CD14-positive monocyte (primary cell): Measurements from ENCODE around the gene CYP1A1. TPM values are rescaled to one million over a fixed set of nuclear protein-coding genes. Genes with fewer than 3 reads are reported as not detected.
A peak's percentile ranks its signal among the peaks of the same experiment; 100 is the strongest.

Experiments used
- DNase-seq, 3 donors: peaks; one replicate each; pipeline ENCODE4 v3.0.0-alpha.2; 2011 to 2022
- H2AFZ ChIP-seq: 2 replicates; pipeline ENCODE4 v1.6.0; 2012; ENCODE audit warnings: mild to moderate bottlenecking, low read depth, low read length, inconsistent platforms; ENCODE audit not compliant: insufficient read depth, poor library complexity, severe bottlenecking
- H3K27ac ChIP-seq, 2 donors: 1 replicate in 1 of 2; 2 replicates in 1 of 2; pipeline ENCODE4 v1.5.1; 2012 to 2013; ENCODE audit warnings: low read length in 2 of 2, control low read depth in 1 of 2, inconsistent platforms in 1 of 2, low read depth in 1 of 2, mild to moderate bottlenecking in 1 of 2
- H3K27me3 ChIP-seq, 2 donors: one replicate each; pipeline versions ENCODE4 v1.6.0 to v1.6.1; 2011 to 2013; ENCODE audit warnings: low read length in 2 of 2; ENCODE audit not compliant: control insufficient read depth in 2 of 2, insufficient read depth in 2 of 2
- H3K36me3 ChIP-seq, 2 donors: replicated peaks in 1 of 2; 1 replicate in 1 of 2; 2 replicates in 1 of 2; pipeline versions ENCODE4 v1.5.1 to v1.6.1; 2012 to 2013; ENCODE audit warnings: low read length in 2 of 2, control low read depth in 1 of 2, inconsistent platforms in 1 of 2, mild to moderate bottlenecking in 1 of 2; ENCODE audit not compliant: insufficient read depth in 2 of 2, control insufficient read depth in 1 of 2
- H3K4me1 ChIP-seq, 2 donors: 1 replicate in 1 of 2; 2 replicates in 1 of 2; pipeline versions ENCODE4 v1.5.1 to v1.6.1; 2012 to 2013; ENCODE audit warnings: low read length in 2 of 2, control low read depth in 1 of 2, inconsistent platforms in 1 of 2, mild to moderate bottlenecking in 1 of 2, moderate library complexity in 1 of 2; ENCODE audit not compliant: insufficient read depth in 2 of 2, control insufficient read depth in 1 of 2
- H3K4me2 ChIP-seq: replicated peaks from 2 replicates; pipeline ENCODE3; 2012; ENCODE audit warnings: low read length, moderate library complexity, mild to moderate bottlenecking; ENCODE audit not compliant: poor library complexity, severe bottlenecking; ENCODE audit errors: extremely low read depth
- H3K4me3 ChIP-seq, 3 experiments: fragments of 200-600 bp in 1 of 3; sonication (generic) in 1 of 3; replicated peaks in 1 of 3; 1 replicate in 2 of 3; 2 replicates in 1 of 3; pipeline ENCODE4 v1.5.1; 2011 to 2013; ENCODE audit warnings: low read length in 3 of 3, mild to moderate bottlenecking in 3 of 3, control low read depth in 2 of 3, low read depth in 2 of 3, inconsistent platforms in 1 of 3, moderate library complexity in 1 of 3
- H3K79me2 ChIP-seq: 2 replicates; pipeline ENCODE4 v1.6.0; 2012; ENCODE audit warnings: mild to moderate bottlenecking, control low read depth, inconsistent platforms, low read length, moderate library complexity; ENCODE audit not compliant: insufficient read depth
- H3K9ac ChIP-seq: 2 replicates; pipeline ENCODE4 v1.6.0; 2017; ENCODE audit warnings: low read length, mild to moderate bottlenecking; ENCODE audit not compliant: insufficient read depth, poor library complexity, severe bottlenecking
- H3K9me3 ChIP-seq, 2 donors: replicated peaks in 1 of 2; 1 replicate in 1 of 2; 2 replicates in 1 of 2; pipeline versions ENCODE4 v1.5.1 to v1.6.1; 2012 to 2013; ENCODE audit warnings: low read length in 2 of 2, control low read depth in 1 of 2; ENCODE audit not compliant: control insufficient read depth in 1 of 2, insufficient read depth in 1 of 2
- H4K20me1 ChIP-seq: 2 replicates; pipeline ENCODE4 v1.6.0; 2012; ENCODE audit warnings: mild to moderate bottlenecking, low read length, control low read depth, moderate library complexity; ENCODE audit not compliant: insufficient read depth
- H3K27ac Mint-ChIP-seq, 7 donors: one replicate each; pipeline ENCODE4 v1.8.0; 2020; ENCODE audit warnings: mild to moderate bottlenecking in 7 of 7, mixed read lengths in 7 of 7, moderate library complexity in 6 of 7, inconsistent platforms in 2 of 7
- H3K27me3 Mint-ChIP-seq, 3 donors: one replicate each; pipeline ENCODE4 v1.8.0; 2021 to 2022; ENCODE audit warnings: low read depth in 3 of 3, mild to moderate bottlenecking in 3 of 3, mixed read lengths in 3 of 3, moderate library complexity in 3 of 3, inconsistent platforms in 1 of 3
- H3K36me3 Mint-ChIP-seq, 2 donors: one replicate each; pipeline ENCODE4 v1.8.0; 2020; ENCODE audit warnings: mixed read lengths in 2 of 2, inconsistent platforms in 1 of 2, mild to moderate bottlenecking in 1 of 2
- H3K4me1 Mint-ChIP-seq: one replicate; pipeline ENCODE4 v1.8.0; 2020; ENCODE audit warnings: mild to moderate bottlenecking, mixed read lengths
- H3K4me3 Mint-ChIP-seq, 2 donors: one replicate each; pipeline ENCODE4 v1.8.0; 2020; ENCODE audit warnings: mild to moderate bottlenecking in 2 of 2, mixed read lengths in 2 of 2, moderate library complexity in 1 of 2
- H3K9me3 Mint-ChIP-seq, 7 donors: one replicate each; pipeline ENCODE4 v1.8.0; 2020 to 2022; ENCODE audit warnings: mixed read lengths in 7 of 7, mild to moderate bottlenecking in 6 of 7, moderate library complexity in 6 of 7, inconsistent platforms in 2 of 7
- WGBS: methylation state at CpG from one replicate; pipeline ENCODE4 v1.1.5; 2013; ENCODE audit warnings: missing lambda C conversion rate; ENCODE audit not compliant: insufficient coverage; 5-methylcytosine and 5-hydroxymethylcytosine counted together
- intact Hi-C, 2 donors: fragments of 100-400 bp; cut with micrococcal nuclease; formaldehyde crosslinking; loops; one replicate each; pipeline versions ENCODE4 v1.15.0 to v1.15.1; 2023
- polyA plus RNA-seq, 3 donors: library from polyadenylated mRNA; depleted of rRNA in 1 of 3; unstranded in 2 of 3; stranded (reverse) in 1 of 3; fragments of 300-500 nt in 2 of 3; fragments of >200 nt in 1 of 3; fragmentation: Illumina TruSeq in 2 of 3; gene quantifications; 1 replicate in 2 of 3; 2 replicates in 1 of 3; pipeline ENCODE4 v1.2.3, GENCODE V29; 2012 to 2021
- TF ChIP-seq, protein P1 (sequence below): fragments of 200-600 bp; IDR thresholded peaks from one replicate; pipeline ENCODE4 v1.8.0; 2022; ENCODE audit warnings: antibody characterized with exemption, mild to moderate bottlenecking

The CYP1A1 gene
- polyA plus RNA-seq, 3 donors: 0.16 TPM; not detected in 2

- peak overlapping the region; percentile 82 for H3K4me2 ChIP-seq
- H3K9me3 ChIP-seq: peaks cover 4 to 12% of the 10 kb centered on the region in 2 donors
- H2AFZ ChIP-seq: peak overlapping the region; percentile 83
- Mint-ChIP-seq H3K4me1 (peaks cover 10% of the 10 kb centered on the region), H3K4me3 (peak overlapping the region; percentile 73 to 86), H3K27me3 (peaks cover 48 to 69% (median 65%) of the 10 kb centered on the region in 3 donors), H3K27ac (no peak overlapping the region), H3K9me3 (peaks cover 0 to 10% (median 3%) of the 10 kb centered on the region in 7 donors), H3K36me3 (peaks cover 4% of the 10 kb centered on the region in 2 donors)
- WGBS: 36% methylated on average over 21 of the region's 24 CpGs
- H3K9ac ChIP-seq: no peak overlapping the region
- no peaks in the 10 kb centered on the region for H4K20me1 ChIP-seq
- no peak for DNase-seq
- intact Hi-C loops: no loop called here
- no peaks in the 10 kb centered on the region for H3K79me2 ChIP-seq
- H3K4me1 ChIP-seq: peaks cover 13 to 15% of the 10 kb centered on the region in 2 donors
- H3K27ac ChIP-seq: no peak overlapping the region
- no peaks in the 10 kb centered on the region for H3K36me3 ChIP-seq
- TF ChIP-seq, protein P1, sequence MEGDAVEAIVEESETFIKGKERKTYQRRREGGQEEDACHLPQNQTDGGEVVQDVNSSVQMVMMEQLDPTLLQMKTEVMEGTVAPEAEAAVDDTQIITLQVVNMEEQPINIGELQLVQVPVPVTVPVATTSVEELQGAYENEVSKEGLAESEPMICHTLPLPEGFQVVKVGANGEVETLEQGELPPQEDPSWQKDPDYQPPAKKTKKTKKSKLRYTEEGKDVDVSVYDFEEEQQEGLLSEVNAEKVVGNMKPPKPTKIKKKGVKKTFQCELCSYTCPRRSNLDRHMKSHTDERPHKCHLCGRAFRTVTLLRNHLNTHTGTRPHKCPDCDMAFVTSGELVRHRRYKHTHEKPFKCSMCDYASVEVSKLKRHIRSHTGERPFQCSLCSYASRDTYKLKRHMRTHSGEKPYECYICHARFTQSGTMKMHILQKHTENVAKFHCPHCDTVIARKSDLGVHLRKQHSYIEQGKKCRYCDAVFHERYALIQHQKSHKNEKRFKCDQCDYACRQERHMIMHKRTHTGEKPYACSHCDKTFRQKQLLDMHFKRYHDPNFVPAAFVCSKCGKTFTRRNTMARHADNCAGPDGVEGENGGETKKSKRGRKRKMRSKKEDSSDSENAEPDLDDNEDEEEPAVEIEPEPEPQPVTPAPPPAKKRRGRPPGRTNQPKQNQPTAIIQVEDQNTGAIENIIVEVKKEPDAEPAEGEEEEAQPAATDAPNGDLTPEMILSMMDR: no peak
- peak overlapping the region in 1 of 3 experiments; percentile 71 for H3K4me3 ChIP-seq
- peaks cover 31 to 53% of the 10 kb centered on the region in 2 donors for H3K27me3 ChIP-seq
Observed at GRCh38 chr15:74726774-74727164, 1.4 kb upstream of the CYP1A1 start.

- Histone ChIP-seq H3K27ac (peak overlapping the region in 1 of 2 donors; percentile 7), H3K9me3 (peaks cover 4 to 12% of the 10 kb centered on the region in 2 donors), H3K9ac (peak overlapping the region; percentile 69), H3K79me2 (no peaks in the 10 kb centered on the region), H3K36me3 (no peaks in the 10 kb centered on the region), H4K20me1 (no peaks in the 10 kb centered on the region), H3K27me3 (peaks cover 31 to 53% of the 10 kb centered on the region in 2 donors), H3K4me1 (peaks cover 13 to 15% of the 10 kb centered on the region in 2 donors), H3K4me2 (peak overlapping the region; percentile 82), H2AFZ (peak overlapping the region; percentile 83), H3K4me3 (peak overlapping the region; percentile 35 to 71 (median 49))
- TF ChIP-seq, protein P1: no peak
- intact Hi-C loops: no loop called here
- peak overlapping the region; percentile 73 to 86 for H3K4me3 Mint-ChIP-seq
- 1% methylated on average over 86 of the region's 86 CpGs for WGBS
- no peak overlapping the region for H3K27ac Mint-ChIP-seq
- DNase-seq: peak; percentile 54 to 90 (median 78)
- H3K4me1 Mint-ChIP-seq: peaks cover 10% of the 10 kb centered on the region
- H3K9me3 Mint-ChIP-seq: peaks cover 0 to 10% (median 3%) of the 10 kb centered on the region in 7 donors
- peaks cover 4% of the 10 kb centered on the region in 2 donors for H3K36me3 Mint-ChIP-seq
- H3K27me3 Mint-ChIP-seq: peaks cover 44 to 69% (median 67%) of the 10 kb centered on the region in 3 donors
Observed at GRCh38 chr15:74725845-74726773, 781 bp upstream of the CYP1A1 start.
